HUES6 (cell line): ENCODE data around the gene PPIP5K2.

Experiments used
- H3K27ac ChIP-seq: 2 replicates; pipeline ENCODE4 v1.7.0; 2013; ENCODE audit warnings: low read depth, mild to moderate bottlenecking, low read length, inconsistent platforms
- H3K27me3 ChIP-seq: 2 replicates; pipeline ENCODE4 v1.6.1; 2013; ENCODE audit warnings: low read length; ENCODE audit not compliant: control insufficient read depth, insufficient read depth
- H3K36me3 ChIP-seq: 2 replicates; pipeline ENCODE4 v1.6.1; 2013; ENCODE audit warnings: low read length; ENCODE audit not compliant: control insufficient read depth, insufficient read depth
- H3K4me1 ChIP-seq: 2 replicates; pipeline ENCODE4 v1.6.1; 2013; ENCODE audit warnings: low read length; ENCODE audit not compliant: control insufficient read depth, insufficient read depth
- H3K4me3 ChIP-seq: 2 replicates; pipeline ENCODE4 v1.5.1; 2013; ENCODE audit warnings: low read depth, low read length
- H3K9ac ChIP-seq: one replicate; pipeline ENCODE4 v1.6.1; 2013; ENCODE audit warnings: mild to moderate bottlenecking, low read length
- H3K9me3 ChIP-seq: 2 replicates; pipeline ENCODE4 v1.6.1; 2013; ENCODE audit warnings: low read depth, low read length; ENCODE audit not compliant: control insufficient read depth, insufficient read depth

The PPIP5K2 gene

GRCh38 chr5:103101079-103101750 lies 18.9 kb upstream of the PPIP5K2 start:
- Histone ChIP-seq H3K4me1 (no peaks in the 10 kb centered on the region), H3K27me3 (no peaks in the 10 kb centered on the region), H3K4me3 (no peak overlapping the region), H3K9me3 (no peaks in the 10 kb centered on the region), H3K27ac (no peak overlapping the region), H3K36me3 (peaks cover 5% of the 10 kb centered on the region; the same call in 1 of the 2 replicates), H3K9ac (no peak overlapping the region)

- no peaks in the 10 kb centered on the region for H3K4me1 ChIP-seq
Measured at GRCh38 chr5:103102234-103102633, 17.9 kb upstream of the PPIP5K2 start.

GRCh38 chr5:103108086-103108485 lies 12.0 kb upstream of the PPIP5K2 start:
- Histone ChIP-seq H3K9me3 (no peaks in the 10 kb centered on the region), H3K9ac (no peak overlapping the region), H3K27ac (no peak overlapping the region), H3K4me1 (peaks cover 7% of the 10 kb centered on the region; the same call in 1 of the 2 replicates), H3K27me3 (no peaks in the 10 kb centered on the region), H3K36me3 (no peaks in the 10 kb centered on the region), H3K4me3 (no peak overlapping the region)

More at GRCh38 chr5:103102234-103102633, 17.9 kb upstream of the PPIP5K2 start:
- Histone ChIP-seq H3K9ac (no peak overlapping the region), H3K4me3 (no peak overlapping the region), H3K9me3 (no peaks in the 10 kb centered on the region), H3K36me3 (peaks cover 5% of the 10 kb centered on the region; the same call in 1 of the 2 replicates), H3K27me3 (no peaks in the 10 kb centered on the region), H3K27ac (no peak overlapping the region)

- Histone ChIP-seq H3K9me3 (no peaks in the 10 kb centered on the region), H3K27ac (no peak overlapping the region), H3K4me1 (peaks cover 7% of the 10 kb centered on the region; the same call in 1 of the 2 replicates), H3K36me3 (no peaks in the 10 kb centered on the region), H3K9ac (no peak overlapping the region), H3K27me3 (no peaks in the 10 kb centered on the region), H3K4me3 (no peak overlapping the region)
Measured at GRCh38 chr5:103109277-103109676, 10.8 kb upstream of the PPIP5K2 start.

- H3K9me3 ChIP-seq, result no peaks in the 10 kb centered on the region
- H3K9ac ChIP-seq, result no peak overlapping the region
- H3K4me1 ChIP-seq, result peaks cover 7% of the 10 kb centered on the region; the same call in 1 of the 2 replicates
- H3K27me3 ChIP-seq, result no peaks in the 10 kb centered on the region
- H3K27ac ChIP-seq, result no peak overlapping the region
- no peak overlapping the region for H3K4me3 ChIP-seq
- no peaks in the 10 kb centered on the region for H3K36me3 ChIP-seq
Measured at GRCh38 chr5:103110403-103110802, 9.7 kb upstream of the PPIP5K2 start.

GRCh38 chr5:103111468-103111867 lies 8.6 kb upstream of the PPIP5K2 start:
- no peaks in the 10 kb centered on the region for H3K27me3 ChIP-seq
- H3K36me3 ChIP-seq, result no peaks in the 10 kb centered on the region
- H3K27ac ChIP-seq, result no peak overlapping the region
- no peaks in the 10 kb centered on the region for H3K9me3 ChIP-seq
- H3K9ac ChIP-seq, result no peak overlapping the region
- no peak overlapping the region for H3K4me3 ChIP-seq
- peaks cover 7% of the 10 kb centered on the region; the same call in 1 of the 2 replicates for H3K4me1 ChIP-seq

GRCh38 chr5:103112910-103113309 lies 7.2 kb upstream of the PPIP5K2 start:
- no peaks in the 10 kb centered on the region for H3K36me3 ChIP-seq
- peaks cover 7% of the 10 kb centered on the region; the same call in 1 of the 2 replicates for H3K4me1 ChIP-seq

GRCh38 chr5:103114440-103114839 lies 5.7 kb upstream of the PPIP5K2 start:
- Histone ChIP-seq H3K4me3 (no peak overlapping the region), H3K27ac (no peak overlapping the region), H3K36me3 (no peaks in the 10 kb centered on the region), H3K27me3 (no peaks in the 10 kb centered on the region), H3K4me1 (no peaks in the 10 kb centered on the region; the same call in none of the 2 replicates), H3K9ac (no peak overlapping the region), H3K9me3 (no peaks in the 10 kb centered on the region)

More at GRCh38 chr5:103112910-103113309, 7.2 kb upstream of the PPIP5K2 start:
- no peak overlapping the region for H3K27ac ChIP-seq
- H3K9ac ChIP-seq, result no peak overlapping the region
- H3K4me3 ChIP-seq, result no peak overlapping the region
- no peaks in the 10 kb centered on the region for H3K27me3 ChIP-seq
- H3K9me3 ChIP-seq, result no peaks in the 10 kb centered on the region

GRCh38 chr5:103117471-103117991 lies 2.6 kb upstream of the PPIP5K2 start:
- Histone ChIP-seq H3K9me3 (no peaks in the 10 kb centered on the region), H3K4me3 (no peak overlapping the region), H3K36me3 (no peaks in the 10 kb centered on the region), H3K27ac (no peak overlapping the region), H3K9ac (no peak overlapping the region), H3K27me3 (no peaks in the 10 kb centered on the region), H3K4me1 (peaks cover 4% of the 10 kb centered on the region; the same call in 1 of the 2 replicates)

GRCh38 chr5:103119070-103119764 lies 884 bp upstream of the PPIP5K2 start:
- no peaks in the 10 kb centered on the region for H3K27me3 ChIP-seq
- no peaks in the 10 kb centered on the region for H3K36me3 ChIP-seq
- peak overlapping the region; percentile 97 for H3K4me3 ChIP-seq
- peak overlapping the region; percentile 97 for H3K9ac ChIP-seq
- peaks cover 4% of the 10 kb centered on the region; the same call in 1 of the 2 replicates for H3K4me1 ChIP-seq
- H3K9me3 ChIP-seq, result no peaks in the 10 kb centered on the region
- peak overlapping the region; percentile 94 for H3K27ac ChIP-seq
